Measurements from ENCODE around the gene SPINK7.

DNA sequence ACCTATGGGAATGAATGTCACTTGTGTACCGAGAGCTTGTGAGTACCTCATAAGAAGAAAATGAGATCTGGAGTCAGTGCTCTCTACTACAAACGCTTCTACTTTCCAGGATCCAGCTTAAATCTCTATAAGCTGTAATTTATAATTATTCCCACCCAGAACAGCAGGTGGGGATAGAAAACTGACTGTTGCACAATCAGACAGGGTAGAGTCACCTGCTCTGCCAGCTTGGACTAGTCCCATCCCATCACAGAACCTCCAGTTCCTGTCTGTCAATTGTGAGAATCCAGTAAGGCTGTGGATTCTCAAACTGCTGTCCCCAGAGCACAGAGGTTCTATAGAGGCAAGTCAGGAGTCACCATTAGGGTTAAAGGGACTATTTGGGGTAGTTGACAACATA lies 2.0 kb downstream of the SPINK7 start:
- TF ChIP-seq EP300 (IDR thresholded peaks at IDR 0.05) = no peak
- TF ChIP-seq, protein P1, sequence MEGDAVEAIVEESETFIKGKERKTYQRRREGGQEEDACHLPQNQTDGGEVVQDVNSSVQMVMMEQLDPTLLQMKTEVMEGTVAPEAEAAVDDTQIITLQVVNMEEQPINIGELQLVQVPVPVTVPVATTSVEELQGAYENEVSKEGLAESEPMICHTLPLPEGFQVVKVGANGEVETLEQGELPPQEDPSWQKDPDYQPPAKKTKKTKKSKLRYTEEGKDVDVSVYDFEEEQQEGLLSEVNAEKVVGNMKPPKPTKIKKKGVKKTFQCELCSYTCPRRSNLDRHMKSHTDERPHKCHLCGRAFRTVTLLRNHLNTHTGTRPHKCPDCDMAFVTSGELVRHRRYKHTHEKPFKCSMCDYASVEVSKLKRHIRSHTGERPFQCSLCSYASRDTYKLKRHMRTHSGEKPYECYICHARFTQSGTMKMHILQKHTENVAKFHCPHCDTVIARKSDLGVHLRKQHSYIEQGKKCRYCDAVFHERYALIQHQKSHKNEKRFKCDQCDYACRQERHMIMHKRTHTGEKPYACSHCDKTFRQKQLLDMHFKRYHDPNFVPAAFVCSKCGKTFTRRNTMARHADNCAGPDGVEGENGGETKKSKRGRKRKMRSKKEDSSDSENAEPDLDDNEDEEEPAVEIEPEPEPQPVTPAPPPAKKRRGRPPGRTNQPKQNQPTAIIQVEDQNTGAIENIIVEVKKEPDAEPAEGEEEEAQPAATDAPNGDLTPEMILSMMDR (IDR thresholded peaks at IDR 0.05) = no peak
